HG03039 (cell line): Measurements from ENCODE around the gene NFATC1.

Source experiments
- ATAC-seq: cut with Tn5 transposase; IDR thresholded peaks from one replicate; pipeline ENCODE4 v1.9.1; 2021; ENCODE audit warnings: mild to moderate bottlenecking, moderate library complexity; ENCODE audit not compliant: unreplicated experiment

NFATC1 gene

GRCh38 chr18:79486356-79487182 lies 90.8 kb downstream of the NFATC1 start:
- ATAC-seq, result no peak

- ATAC-seq, result no peak
Observed at GRCh38 chr18:79487183-79487800, 91.6 kb downstream of the NFATC1 start.

- ATAC-seq, result no peak
Observed at GRCh38 chr18:79487801-79488201, 92.1 kb downstream of the NFATC1 start.

GRCh38 chr18:79488311-79489050 lies 92.8 kb downstream of the NFATC1 start:
- ATAC-seq, result no peak

GRCh38 chr18:79489051-79489898 lies 93.5 kb downstream of the NFATC1 start:
- ATAC-seq, result no peak

GRCh38 chr18:79489899-79490625 lies 94.3 kb downstream of the NFATC1 start:
- no peak for ATAC-seq

GRCh38 chr18:79490626-79491041 lies 94.9 kb downstream of the NFATC1 start:
- no peak for ATAC-seq

GRCh38 chr18:79491081-79491551 lies 95.4 kb downstream of the NFATC1 start:
- ATAC-seq, result no peak

- no peak for ATAC-seq
Observed at GRCh38 chr18:79493211-79493800, 97.6 kb downstream of the NFATC1 start.

GRCh38 chr18:79493801-79494211 lies 98.1 kb downstream of the NFATC1 start:
- ATAC-seq, result no peak

GRCh38 chr18:79494936-79495335 lies 99.2 kb downstream of the NFATC1 start:
- no peak for ATAC-seq

- no peak for ATAC-seq
Observed at GRCh38 chr18:79495591-79496071, 99.9 kb downstream of the NFATC1 start.

GRCh38 chr18:79496237-79496977 lies 100.7 kb downstream of the NFATC1 start:
- no peak for ATAC-seq

- no peak for ATAC-seq
Observed at GRCh38 chr18:79496978-79497637, 101.4 kb downstream of the NFATC1 start.

GRCh38 chr18:79497638-79498081 lies 101.9 kb downstream of the NFATC1 start:
- no peak for ATAC-seq

- no peak for ATAC-seq
Observed at GRCh38 chr18:79498662-79499061, 102.9 kb downstream of the NFATC1 start.

- no peak for ATAC-seq
Observed at GRCh38 chr18:79501006-79501405, 105.3 kb downstream of the NFATC1 start.

- ATAC-seq, result no peak
Observed at GRCh38 chr18:79502782-79503181, 107.1 kb downstream of the NFATC1 start.
